Psoas muscle (tissue), 8 donors: Measurements from ENCODE around the gene LCLAT1. TPM values are rescaled to one million over a fixed set of nuclear protein-coding genes. Genes with fewer than 3 reads are reported as not detected.
"Not testable (repeated sequence)": the region's sequence is repeated elsewhere in the genome, so short reads cannot be mapped to it uniquely, and the experiment has no call there.

Experiments used
- ATAC-seq, 4 donors: fragments of 200-7000 bp; cut with Tn5 transposase; one replicate each; pipeline ENCODE4 v1.9.1; 2020; ENCODE audit warnings: moderate library complexity in 3 of 4, mild to moderate bottlenecking in 2 of 4
- DNase-seq, 2 donors: peaks; one replicate each; pipeline ENCODE4 v3.0.0-alpha.2; 2020
- H3K27ac ChIP-seq: fragments of 200-600 bp; one replicate; pipeline ENCODE4 v1.8.0; 2022
- H3K27me3 ChIP-seq, 3 donors: fragments of 200-600 bp in 1 of 3; one replicate each; pipeline versions ENCODE4 v1.6.1 to v1.8.0; 2013 to 2022; ENCODE audit warnings: low read length in 2 of 3, mild to moderate bottlenecking in 2 of 3, moderate library complexity in 1 of 3; ENCODE audit not compliant: insufficient read depth in 3 of 3
- H3K36me3 ChIP-seq, 2 donors: fragments of 200-600 bp in 1 of 2; one replicate each; pipeline versions ENCODE4 v1.6.1 to v1.8.0; 2013 to 2022; ENCODE audit warnings: low read depth in 1 of 2, mild to moderate bottlenecking in 1 of 2, moderate library complexity in 1 of 2; ENCODE audit not compliant: insufficient read depth in 1 of 2
- H3K4me1 ChIP-seq: fragments of 200-600 bp; one replicate; pipeline ENCODE4 v1.8.0; 2022
- H3K4me3 ChIP-seq: fragments of 200-600 bp; one replicate; pipeline ENCODE4 v1.8.0; 2022; ENCODE audit warnings: mild to moderate bottlenecking
- H3K9me3 ChIP-seq: fragments of 200-600 bp; one replicate; pipeline ENCODE4 v1.8.0; 2022
- WGBS, 3 donors: extraction: QIAGEN DNeasy Blood & Tissue Kit; methylation state at CpG; one replicate each; pipeline versions ENCODE4 v1.1.6 to v1.1.7; 2013; 5-methylcytosine and 5-hydroxymethylcytosine counted together
- intact Hi-C, 2 donors: fragments of 100-400 bp; cut with DNase I; formaldehyde crosslinking; loops; one replicate each; pipeline versions ENCODE4 v1.11.0 to v1.14.2; 2022
- polyA plus RNA-seq, 3 donors: library from polyadenylated mRNA; stranded (reverse); fragments of 200-250 nt; gene quantifications; one replicate each; pipeline ENCODE4 v1.2.3, GENCODE V29; 2013
- total RNA-seq, 4 donors: library from RNA; stranded (reverse); fragmentation: NEBNext Ultra II Directional in 2 of 4; extraction: Animal tissue kit (Norgen Biotek cat#: 25700) in 2 of 4; gene quantifications; one replicate each; pipeline versions ENCODE4 v1.2.1 to v1.2.4, GENCODE V29; 2021 to 2023
- TF ChIP-seq, protein P1 (sequence below): fragments of 200-600 bp; IDR thresholded peaks from one replicate; pipeline ENCODE4 v1.8.0; 2022; ENCODE audit warnings: antibody characterized with exemption
- donor health status: healthy with polysubstance abuse.
- donor health status: DM: no; HTN: no; CAD: no; lungs with moderate emphysema.
- donor health status: Bipolar disorder and iron deficiency.
- donor health status: healthy.
- donor health status: DM: yes; HTN: yes; CAD: no.
- donor health status: DM: no; HTN: no; CAD: no.
- donor health status: DM: no; HTN: no; CAD: no.
- donor health status: DM: yes; HTN: yes; CAD: no.

LCLAT1 gene
- total and polyA plus RNA-seq, 7 donors: 4.2 to 18.8 (median 6.0) TPM

DNA sequence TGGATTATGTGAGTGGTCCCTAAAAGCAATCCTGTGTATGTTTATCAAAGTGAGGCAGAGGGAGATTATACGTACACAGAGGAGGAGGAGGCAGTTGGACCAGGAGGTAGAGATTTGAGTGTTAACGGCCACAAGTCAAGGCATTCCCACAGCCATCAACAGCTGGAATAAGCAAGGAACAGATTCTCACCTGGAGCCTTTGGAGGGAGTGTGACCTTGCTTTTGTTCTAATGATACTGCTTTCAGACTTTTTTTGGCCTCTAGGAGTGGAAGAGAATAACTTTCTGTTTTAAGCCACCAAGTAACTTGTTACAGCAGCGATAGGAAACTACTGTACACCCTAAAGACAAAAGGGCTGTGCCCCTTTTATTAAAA lies 18.1 kb downstream of the LCLAT1 start:
- intact Hi-C loops: no loop called here
- no peak overlapping the region for H3K4me3 ChIP-seq
- no peak for ATAC-seq
- WGBS, 3 donors: 78 to 82% (median 80%) methylated on average over 3 of the region's 3 CpGs
- H3K4me1 ChIP-seq: peaks cover 7% of the 10 kb centered on the region
- no peaks in the 10 kb centered on the region for H3K27me3 ChIP-seq
- TF ChIP-seq, protein P1, sequence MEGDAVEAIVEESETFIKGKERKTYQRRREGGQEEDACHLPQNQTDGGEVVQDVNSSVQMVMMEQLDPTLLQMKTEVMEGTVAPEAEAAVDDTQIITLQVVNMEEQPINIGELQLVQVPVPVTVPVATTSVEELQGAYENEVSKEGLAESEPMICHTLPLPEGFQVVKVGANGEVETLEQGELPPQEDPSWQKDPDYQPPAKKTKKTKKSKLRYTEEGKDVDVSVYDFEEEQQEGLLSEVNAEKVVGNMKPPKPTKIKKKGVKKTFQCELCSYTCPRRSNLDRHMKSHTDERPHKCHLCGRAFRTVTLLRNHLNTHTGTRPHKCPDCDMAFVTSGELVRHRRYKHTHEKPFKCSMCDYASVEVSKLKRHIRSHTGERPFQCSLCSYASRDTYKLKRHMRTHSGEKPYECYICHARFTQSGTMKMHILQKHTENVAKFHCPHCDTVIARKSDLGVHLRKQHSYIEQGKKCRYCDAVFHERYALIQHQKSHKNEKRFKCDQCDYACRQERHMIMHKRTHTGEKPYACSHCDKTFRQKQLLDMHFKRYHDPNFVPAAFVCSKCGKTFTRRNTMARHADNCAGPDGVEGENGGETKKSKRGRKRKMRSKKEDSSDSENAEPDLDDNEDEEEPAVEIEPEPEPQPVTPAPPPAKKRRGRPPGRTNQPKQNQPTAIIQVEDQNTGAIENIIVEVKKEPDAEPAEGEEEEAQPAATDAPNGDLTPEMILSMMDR: no peak
- no peaks in the 10 kb centered on the region for H3K36me3 ChIP-seq
- no peaks in the 10 kb centered on the region for H3K9me3 ChIP-seq
- DNase-seq: no peak
- H3K27ac ChIP-seq: no peak overlapping the region

DNA sequence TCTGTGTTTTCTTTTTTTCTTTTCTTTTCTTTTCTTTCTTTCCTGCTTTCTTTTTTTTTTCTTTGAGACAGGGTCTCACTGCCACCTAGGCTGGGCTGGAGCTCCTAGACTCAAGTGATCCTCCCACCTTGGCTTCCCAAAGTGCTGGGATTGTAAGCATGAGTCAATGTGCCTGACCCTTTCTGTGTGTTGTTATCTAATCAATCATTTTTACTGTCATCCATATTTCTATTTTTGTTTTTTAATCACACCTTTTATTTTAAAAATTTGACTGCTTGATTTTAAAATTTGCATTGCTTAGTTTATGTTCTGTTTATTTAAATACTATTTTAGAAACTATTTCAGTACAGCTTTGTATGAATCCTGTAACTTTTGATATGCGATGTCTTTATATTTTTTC lies 19.2 kb downstream of the LCLAT1 start:
- TF ChIP-seq, protein P1: no peak
- intact Hi-C loops: no loop called here
- Histone ChIP-seq H3K27ac (no peak overlapping the region), H3K36me3 (no peaks in the 10 kb centered on the region), H3K4me3 (no peak overlapping the region), H3K4me1 (peaks cover 7% of the 10 kb centered on the region), H3K9me3 (no peaks in the 10 kb centered on the region), H3K27me3 (no peaks in the 10 kb centered on the region)
- DNase-seq (no peak), ATAC-seq (no peak)
- WGBS, 3 donors: 98% methylated on average over 1 of the region's 1 CpG

DNA sequence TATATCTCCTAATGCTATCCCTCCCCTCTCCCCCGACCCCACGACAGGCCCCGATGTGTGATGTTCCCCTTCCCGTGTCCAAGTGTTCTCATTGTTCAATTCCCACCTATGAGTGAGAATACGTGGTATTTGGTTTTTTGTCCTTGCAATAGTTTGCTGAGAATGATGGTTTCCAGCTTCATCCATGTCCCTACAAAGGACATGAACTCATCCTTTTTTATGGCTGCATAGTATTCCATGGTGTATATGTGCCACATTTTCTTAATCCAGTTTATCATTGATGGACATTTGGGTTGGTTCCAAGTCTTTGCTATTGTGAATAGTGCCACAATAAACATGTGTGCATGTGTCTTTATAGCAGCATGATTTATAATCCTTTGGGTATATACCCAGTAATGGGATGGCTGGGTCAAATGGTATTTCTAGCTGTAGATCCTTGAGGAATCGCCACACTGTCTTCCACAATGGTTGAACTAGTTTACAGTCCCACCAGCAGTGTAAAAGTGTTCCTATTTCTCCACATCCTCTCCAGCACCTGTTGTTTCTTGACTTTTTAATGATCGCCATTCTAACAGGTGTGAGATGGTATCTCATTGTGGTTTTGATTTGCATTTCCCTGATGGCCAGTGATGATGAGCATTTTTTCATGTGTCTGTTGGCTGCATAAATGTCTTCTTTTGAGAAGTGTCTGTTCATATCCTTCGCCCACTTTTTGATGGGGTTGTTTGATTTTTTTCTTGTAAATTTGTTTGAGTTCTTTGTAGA lies 20.2 kb downstream of the LCLAT1 start:
- WGBS, 3 donors: 92 to 97% (median 95%) methylated on average over 7 to 8 of the region's 8 CpGs
- ATAC-seq, intact Hi-C loops, H3K4me3 ChIP-seq, H3K27ac ChIP-seq, H3K9me3 ChIP-seq, H3K36me3 ChIP-seq, H3K27me3 ChIP-seq, H3K4me1 ChIP-seq, DNase-seq: not testable (repeated sequence)

DNA sequence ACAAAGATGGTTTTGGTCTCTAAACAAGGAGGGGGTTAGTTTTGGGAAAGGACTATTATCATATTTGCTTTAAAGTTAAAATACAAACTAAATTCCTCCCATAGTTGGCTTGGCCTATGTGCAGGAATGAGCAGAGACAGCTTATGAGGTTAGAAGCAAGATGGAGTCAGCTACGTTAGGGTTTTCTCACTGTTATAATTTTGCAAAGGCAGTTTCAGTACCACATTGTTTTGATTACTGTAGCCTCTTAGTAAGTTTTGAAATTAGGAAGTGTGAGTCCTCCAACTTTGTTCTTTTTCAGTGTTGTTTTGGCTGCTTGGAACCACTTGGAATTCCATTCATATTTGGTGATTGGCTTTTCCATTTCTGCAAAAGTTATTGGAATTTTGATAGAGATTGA lies 23.4 kb downstream of the LCLAT1 start:
- intact Hi-C loops: no loop called here

DNA sequence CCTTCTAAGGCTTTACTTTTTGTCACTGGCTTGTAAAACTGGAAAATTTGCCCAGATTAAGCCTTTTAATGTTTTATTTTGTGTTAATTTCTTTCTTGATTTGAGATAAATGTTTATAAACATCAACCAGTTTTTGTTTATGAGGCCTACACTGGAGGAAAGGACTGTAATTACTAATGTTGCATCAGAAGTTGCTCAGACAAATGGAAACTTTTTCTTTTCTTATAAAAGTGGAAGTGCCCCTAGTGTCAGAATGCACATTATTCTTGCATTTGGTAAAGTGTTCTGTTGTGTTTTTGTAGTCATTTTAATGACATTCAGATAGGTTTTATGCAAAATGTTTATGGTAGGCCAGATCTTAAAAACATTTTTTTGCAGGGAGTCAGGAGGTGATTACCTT lies 25.3 kb downstream of the LCLAT1 start:
- no peaks in the 10 kb centered on the region for H3K4me1 ChIP-seq
- no peak for ATAC-seq
- H3K36me3 ChIP-seq: no peaks in the 10 kb centered on the region
- H3K9me3 ChIP-seq: no peaks in the 10 kb centered on the region
- H3K4me3 ChIP-seq: no peak overlapping the region
- intact Hi-C loops: no loop called here
- H3K27ac ChIP-seq: no peak overlapping the region
- H3K27me3 ChIP-seq: no peaks in the 10 kb centered on the region
- DNase-seq: no peak
- TF ChIP-seq, protein P1: no peak

More for the DNA sequence above, 23.4 kb downstream of the LCLAT1 start:
- ATAC-seq: no peak
- H3K27me3 ChIP-seq: no peaks in the 10 kb centered on the region
- H3K36me3 ChIP-seq: no peaks in the 10 kb centered on the region
- 91 to 97% (median 95%) methylated on average over 1 of the region's 1 CpG for WGBS, 3 donors
- H3K27ac ChIP-seq: no peak overlapping the region
- H3K9me3 ChIP-seq: no peaks in the 10 kb centered on the region
- no peak for DNase-seq
- H3K4me3 ChIP-seq: no peak overlapping the region
- TF ChIP-seq, protein P1: no peak
- no peaks in the 10 kb centered on the region for H3K4me1 ChIP-seq
